ENCODE measurements around the gene GYG2. TPM values are rescaled to one million over a fixed set of nuclear protein-coding genes. Genes with fewer than 3 reads are reported as not detected.
A peak's percentile ranks its signal among the peaks of the same experiment; 100 is the strongest.
"Not testable (repeated sequence)": the region's sequence is repeated elsewhere in the genome, so short reads cannot be mapped to it uniquely, and the experiment has no call there.

Gene GYG2
- total RNA-seq, 1 donor from 2014 or later: 60.8 TPM

GRCh38 chrX:2910109-2910508, 81.4 kb downstream of the GYG2 start:
- Mint-ChIP-seq H3K4me1 (peaks cover 7% of the 10 kb centered on the region), H3K9me3 (peaks cover 1% of the 10 kb centered on the region), H3K4me3 (no peak overlapping the region), H3K27ac (no peak overlapping the region), H3K27me3 (ENCODE audit: low read depth) (no peaks in the 10 kb centered on the region), H3K36me3 (peaks cover 50% of the 10 kb centered on the region)
- DNase-seq (ENCODE audit: low spot score in 2 of 2, unreplicated experiment in 2 of 2): no peak
- TF ChIP-seq CTCF (IDR thresholded peaks at IDR 0.05; ENCODE audit: unreplicated experiment): no peak

GRCh38 chrX:2913118-2913517, 84.4 kb downstream of the GYG2 start:
- H3K4me1 Mint-ChIP-seq: peaks cover 7% of the 10 kb centered on the region
- no peak overlapping the region for H3K4me3 Mint-ChIP-seq
- no peak for DNase-seq (ENCODE audit: low spot score in 2 of 2, unreplicated experiment in 2 of 2)
- TF ChIP-seq CTCF (IDR thresholded peaks at IDR 0.05; ENCODE audit: unreplicated experiment): no peak
- peaks cover 8% of the 10 kb centered on the region for H3K9me3 Mint-ChIP-seq
- H3K27ac Mint-ChIP-seq: peak overlapping the region; percentile 40
- peaks cover 48% of the 10 kb centered on the region for H3K36me3 Mint-ChIP-seq
- no peaks in the 10 kb centered on the region for H3K27me3 Mint-ChIP-seq (ENCODE audit: low read depth)

- Mint-ChIP-seq H3K27me3 (ENCODE audit: low read depth) (no peaks in the 10 kb centered on the region), H3K4me1 (peaks cover 22% of the 10 kb centered on the region), H3K27ac (no peak overlapping the region), H3K9me3 (peaks cover 12% of the 10 kb centered on the region), H3K36me3 (peaks cover 60% of the 10 kb centered on the region), H3K4me3 (no peak overlapping the region)
- TF ChIP-seq CTCF (IDR thresholded peaks at IDR 0.05; ENCODE audit: unreplicated experiment): no peak
- no peak for DNase-seq (ENCODE audit: low spot score in 2 of 2, unreplicated experiment in 2 of 2)
These were observed 89.0 kb downstream of the GYG2 start for GRCh38 chrX:2917767-2918166.

GRCh38 chrX:2921193-2921592, 92.5 kb downstream of the GYG2 start:
- Mint-ChIP-seq H3K27me3 (ENCODE audit: low read depth) (no peaks in the 10 kb centered on the region), H3K27ac (no peak overlapping the region), H3K4me1 (peaks cover 22% of the 10 kb centered on the region), H3K36me3 (peaks cover 53% of the 10 kb centered on the region), H3K9me3 (peaks cover 9% of the 10 kb centered on the region), H3K4me3 (no peak overlapping the region)
- TF ChIP-seq CTCF (IDR thresholded peaks at IDR 0.05; ENCODE audit: unreplicated experiment): no peak
- no peak for DNase-seq (ENCODE audit: low spot score in 2 of 2, unreplicated experiment in 2 of 2)

- no peaks in the 10 kb centered on the region for H3K27me3 Mint-ChIP-seq (ENCODE audit: low read depth)
- H3K4me1 Mint-ChIP-seq: peaks cover 28% of the 10 kb centered on the region
- H3K4me3 Mint-ChIP-seq: no peak overlapping the region
- H3K27ac Mint-ChIP-seq: no peak overlapping the region
- H3K36me3 Mint-ChIP-seq: peaks cover 48% of the 10 kb centered on the region
- DNase-seq (ENCODE audit: low spot score in 2 of 2, unreplicated experiment in 2 of 2): no peak
- peaks cover 4% of the 10 kb centered on the region for H3K9me3 Mint-ChIP-seq
- no peak for TF ChIP-seq CTCF (IDR thresholded peaks at IDR 0.05; ENCODE audit: unreplicated experiment)
These were observed 93.0 kb downstream of the GYG2 start for GRCh38 chrX:2921750-2922149.

- TF ChIP-seq CTCF (IDR thresholded peaks at IDR 0.05; ENCODE audit: unreplicated experiment): no peak
- Mint-ChIP-seq H3K4me1 (peaks cover 37% of the 10 kb centered on the region), H3K27ac (no peak overlapping the region), H3K27me3 (ENCODE audit: low read depth) (no peaks in the 10 kb centered on the region), H3K36me3 (peaks cover 38% of the 10 kb centered on the region), H3K9me3 (peaks cover 4% of the 10 kb centered on the region), H3K4me3 (no peak overlapping the region)
- DNase-seq (ENCODE audit: low spot score in 2 of 2, unreplicated experiment in 2 of 2): no peak
These were observed 95.4 kb downstream of the GYG2 start for GRCh38 chrX:2924151-2924550.

GRCh38 chrX:2926255-2926654, 97.5 kb downstream of the GYG2 start:
- peaks cover 28% of the 10 kb centered on the region for H3K36me3 Mint-ChIP-seq
- not testable (repeated sequence) for H3K4me3 Mint-ChIP-seq; H3K27me3 Mint-ChIP-seq (ENCODE audit: low read depth); DNase-seq (ENCODE audit: low spot score in 2 of 2, unreplicated experiment in 2 of 2); H3K9me3 Mint-ChIP-seq
- H3K27ac Mint-ChIP-seq: peak overlapping the region; percentile 84
- H3K4me1 Mint-ChIP-seq: peaks cover 34% of the 10 kb centered on the region
